ENCODE data around the gene ADAMTS13.
"Not testable (repeated sequence)": the region's sequence is repeated elsewhere in the genome, so short reads cannot be mapped to it uniquely, and the experiment has no call there.

The ADAMTS13 gene

DNA sequence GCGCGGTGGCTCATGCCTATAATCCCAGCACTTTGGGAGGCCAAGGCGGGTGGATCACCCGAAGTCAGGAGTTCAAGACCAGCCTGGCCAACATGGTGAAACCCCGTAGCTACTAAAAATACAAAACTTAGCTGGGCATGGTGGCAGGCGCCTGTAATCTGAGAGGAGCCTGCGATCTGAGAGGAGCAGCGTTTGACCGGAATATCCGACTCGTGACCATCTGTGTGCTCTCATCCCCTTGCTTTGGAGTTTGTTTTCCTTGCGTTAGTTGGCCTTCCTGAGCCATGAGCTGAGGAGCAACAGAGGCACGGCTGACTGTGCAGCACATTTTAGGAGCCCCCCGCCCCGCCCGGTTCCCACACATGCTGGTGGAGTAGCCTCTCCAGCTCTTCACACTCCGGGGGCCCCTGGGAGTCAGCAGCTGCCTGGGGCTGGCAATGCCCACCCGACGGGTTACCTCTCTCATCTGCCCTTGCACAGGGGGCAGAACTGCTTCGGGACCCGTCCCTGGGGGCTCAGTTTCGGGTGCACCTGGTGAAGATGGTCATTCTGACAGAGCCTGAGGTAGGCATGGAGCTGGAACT is 3.0 kb downstream of the ADAMTS13 start:
- DNase-seq (ENCODE audit: low read depth, low spot score), result no peak

- DNase-seq (ENCODE audit: low read depth, low spot score), result no peak
Observed at GRCh38 chr9:133426011-133426410, 3.8 kb downstream of the ADAMTS13 start.

- no peak for DNase-seq (ENCODE audit: low read depth, low spot score)
Observed at GRCh38 chr9:133427658-133428348, 5.6 kb downstream of the ADAMTS13 start.

GRCh38 chr9:133428617-133429101 is 6.5 kb downstream of the ADAMTS13 start:
- DNase-seq (ENCODE audit: low read depth, low spot score), result no peak

GRCh38 chr9:133429214-133429613 is 7.0 kb downstream of the ADAMTS13 start:
- DNase-seq (ENCODE audit: low read depth, low spot score), result no peak

DNA sequence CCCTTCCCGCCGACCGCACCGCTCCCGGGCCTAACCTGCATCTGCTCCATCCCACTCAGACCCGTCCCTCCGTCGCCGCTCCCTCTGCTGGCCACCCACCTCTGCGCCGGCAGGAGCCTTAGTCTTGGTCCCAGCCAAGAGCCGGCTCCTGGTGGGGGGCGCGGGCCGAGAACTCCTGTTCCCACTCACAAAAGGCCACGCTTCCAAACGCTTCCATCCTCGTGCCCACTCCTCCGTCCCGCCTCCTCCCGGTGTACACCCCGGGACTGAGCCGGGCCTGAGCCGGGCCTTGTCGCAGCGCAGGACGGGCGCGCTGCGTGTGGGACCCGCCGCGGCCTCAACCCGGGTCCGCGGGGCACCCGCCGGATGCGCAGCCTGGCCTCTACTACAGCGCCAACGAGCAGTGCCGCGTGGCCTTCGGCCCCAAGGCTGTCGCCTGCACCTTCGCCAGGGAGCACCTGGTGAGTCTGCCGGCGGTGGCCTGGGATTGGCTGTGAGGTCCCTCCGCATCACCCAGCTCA is 7.5 kb downstream of the ADAMTS13 start:
- no peak for DNase-seq (ENCODE audit: low read depth, low spot score)

DNA sequence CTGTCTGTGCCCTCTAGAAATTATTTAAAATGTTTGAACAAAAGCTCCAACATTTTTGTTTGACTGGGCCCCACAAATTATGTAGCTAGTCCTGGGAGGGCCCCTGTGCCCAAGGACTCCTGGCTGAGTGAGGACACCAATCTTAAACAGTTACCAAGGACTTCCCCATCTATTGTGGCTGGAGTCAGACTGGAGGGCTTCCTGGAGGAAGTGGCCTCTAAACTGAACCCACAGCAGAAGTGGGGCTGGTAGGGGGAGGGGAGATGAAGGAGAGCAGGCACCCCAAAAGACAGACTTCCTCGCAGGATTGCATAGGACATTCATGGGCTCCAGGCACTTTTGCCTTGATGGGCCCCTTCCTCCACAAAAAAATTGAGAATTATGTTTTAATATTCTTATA is 8.1 kb downstream of the ADAMTS13 start:
- DNase-seq (ENCODE audit: low read depth, low spot score), result no peak

- no peak for DNase-seq (ENCODE audit: low read depth, low spot score)
Observed at GRCh38 chr9:133433351-133433843, 11.2 kb downstream of the ADAMTS13 start.

- DNase-seq (ENCODE audit: low read depth, low spot score), result no peak
Observed at GRCh38 chr9:133436681-133437080, 14.5 kb downstream of the ADAMTS13 start.

DNA sequence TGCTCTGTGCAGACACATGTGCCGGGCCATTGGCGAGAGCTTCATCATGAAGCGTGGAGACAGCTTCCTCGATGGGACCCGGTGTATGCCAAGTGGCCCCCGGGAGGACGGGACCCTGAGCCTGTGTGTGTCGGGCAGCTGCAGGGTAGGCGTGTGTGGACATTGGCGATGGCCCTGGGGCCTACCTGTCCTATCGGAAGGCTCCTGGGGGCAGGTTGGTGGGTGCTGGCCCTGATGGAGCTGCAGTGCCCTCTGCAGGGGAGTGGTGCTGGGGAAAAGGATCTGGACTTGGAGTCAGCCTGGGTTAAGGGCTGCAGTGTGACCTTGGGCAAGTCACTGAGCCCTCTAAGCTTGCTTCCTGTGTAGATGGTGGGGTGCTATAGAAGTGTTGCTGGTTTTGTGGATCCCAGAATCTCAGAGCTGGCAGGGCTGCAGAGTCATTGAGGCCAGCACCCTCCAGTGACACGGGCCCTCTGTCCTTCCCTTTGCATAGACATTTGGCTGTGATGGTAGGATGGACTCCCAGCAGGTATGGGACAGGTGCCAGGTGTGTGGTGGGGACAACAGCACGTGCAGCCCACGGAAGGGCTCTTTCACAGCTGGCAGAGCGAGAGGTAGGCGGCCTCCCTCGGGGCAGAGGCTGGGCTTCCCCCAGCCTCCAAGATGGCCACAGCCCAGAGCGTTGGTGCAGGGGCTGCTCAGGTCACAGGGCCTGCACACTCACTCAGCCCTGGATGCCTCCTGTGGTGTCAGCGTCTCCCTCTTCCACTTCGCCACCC is 15.8 kb downstream of the ADAMTS13 start:
- no peak for DNase-seq (ENCODE audit: low read depth, low spot score)

DNA sequence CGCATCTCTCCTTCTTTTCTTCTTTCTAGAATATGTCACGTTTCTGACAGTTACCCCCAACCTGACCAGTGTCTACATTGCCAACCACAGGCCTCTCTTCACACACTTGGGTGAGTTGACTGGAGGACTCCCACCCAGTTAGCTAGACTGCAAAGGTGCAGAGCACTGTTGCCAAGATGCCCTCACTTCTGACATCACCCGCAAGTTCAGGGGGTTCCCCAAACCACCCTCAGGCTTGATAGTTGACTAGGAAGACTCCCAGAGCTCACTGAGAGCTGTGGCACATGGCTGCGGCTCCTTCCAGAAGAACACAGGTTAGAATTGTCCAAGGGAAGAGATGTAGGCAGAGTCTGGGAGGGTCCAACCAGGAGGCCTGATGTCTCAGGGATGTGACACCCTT is 17.2 kb downstream of the ADAMTS13 start:
- no peak for DNase-seq (ENCODE audit: low read depth, low spot score)

DNA sequence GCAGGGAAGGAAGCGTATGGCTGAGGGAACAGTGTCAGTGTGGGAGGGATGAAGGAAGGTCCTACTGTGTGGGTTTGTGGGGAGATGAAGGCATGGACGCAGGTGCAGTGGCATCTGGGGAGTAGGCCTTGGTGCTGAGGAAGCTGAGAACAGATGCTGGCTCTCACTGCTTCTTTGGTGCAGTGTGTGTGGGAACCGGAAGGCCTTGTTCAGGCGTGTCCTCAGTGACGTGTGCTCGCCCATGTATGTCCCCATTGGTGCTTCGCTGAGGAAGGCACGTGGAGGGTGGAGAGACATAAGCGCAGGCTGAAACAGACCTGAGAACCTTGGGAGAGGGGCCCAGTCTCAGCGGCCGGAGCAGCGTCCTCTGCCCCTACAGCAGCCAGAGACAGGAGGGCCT is 18.7 kb downstream of the ADAMTS13 start:
- DNase-seq (ENCODE audit: low read depth, low spot score), result no peak

DNA sequence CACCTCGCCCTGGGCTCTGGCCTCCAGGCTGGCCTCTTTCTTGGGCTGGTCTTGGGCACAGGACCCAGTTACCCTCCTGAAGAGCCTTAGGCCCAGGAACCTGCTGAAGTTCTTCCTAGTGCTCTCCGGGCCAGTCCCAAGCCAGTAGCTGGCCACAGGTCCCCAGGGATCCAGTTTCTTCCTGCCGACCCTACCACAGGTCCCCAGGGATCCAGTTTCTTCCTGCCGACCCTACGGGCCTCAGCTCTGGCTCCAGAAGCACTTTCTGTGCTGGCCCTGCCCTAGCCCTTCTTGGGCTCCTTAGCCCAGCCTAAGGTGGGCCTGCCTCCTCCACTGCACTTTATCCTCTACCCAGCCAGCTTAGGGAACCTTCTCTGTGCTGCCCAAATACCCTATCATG is 19.4 kb downstream of the ADAMTS13 start:
- DNase-seq (ENCODE audit: low read depth, low spot score), result no peak

GRCh38 chr9:133443248-133443647 is 21.1 kb downstream of the ADAMTS13 start:
- DNase-seq (ENCODE audit: low read depth, low spot score), result no peak

DNA sequence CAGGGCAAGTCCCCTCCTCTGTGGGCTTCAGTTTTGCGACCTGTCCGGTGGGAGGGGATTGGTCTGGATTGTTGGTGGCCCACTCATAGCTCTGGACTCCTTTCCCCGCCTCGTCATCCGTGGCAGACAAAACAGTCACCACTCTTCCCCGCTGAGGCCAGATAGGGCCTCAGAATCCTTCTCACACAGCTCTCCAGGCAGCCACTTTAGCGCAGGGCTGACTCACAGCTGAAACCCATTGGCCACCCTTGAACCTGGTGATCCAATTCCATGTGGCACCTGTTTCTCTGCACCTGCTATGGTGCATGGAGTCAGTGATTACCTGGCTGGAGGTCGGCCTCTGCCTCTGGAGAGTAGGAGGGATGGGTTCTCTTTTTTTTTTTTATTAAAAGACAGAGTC is 21.8 kb downstream of the ADAMTS13 start:
- no peak for DNase-seq (ENCODE audit: low read depth, low spot score)

DNA sequence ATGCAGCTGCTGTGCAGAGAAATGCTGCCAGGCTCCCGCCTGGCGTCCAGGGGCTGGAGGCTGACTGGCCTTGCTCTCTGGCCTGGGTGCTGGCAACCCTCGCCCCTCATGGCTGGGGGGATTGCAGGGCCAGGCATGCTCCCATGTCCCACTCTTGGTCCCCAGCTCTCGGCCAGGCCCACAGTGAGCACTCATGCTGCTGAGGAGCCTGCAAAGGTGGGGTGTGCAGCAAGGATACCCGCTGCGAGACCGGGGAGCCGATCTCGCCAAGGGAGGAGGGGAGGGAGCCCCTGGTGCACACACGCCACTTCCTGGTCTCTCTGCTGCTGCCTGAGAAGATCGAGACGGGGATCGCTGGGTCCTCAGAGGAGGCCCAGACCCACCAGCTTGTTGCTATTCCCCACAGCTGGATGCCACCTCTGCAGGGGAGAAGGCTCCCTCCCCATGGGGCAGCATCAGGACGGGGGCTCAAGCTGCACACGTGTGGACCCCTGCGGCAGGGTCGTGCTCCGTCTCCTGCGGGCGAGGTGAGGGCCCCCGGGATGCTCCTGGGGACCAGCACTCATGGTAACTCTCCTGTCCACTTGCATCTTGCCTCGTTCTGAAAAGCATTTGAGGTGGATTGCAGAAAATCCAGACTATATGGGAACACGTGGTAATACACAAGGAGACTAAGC is 23.3 kb downstream of the ADAMTS13 start:
- DNase-seq (ENCODE audit: low read depth, low spot score), result no peak

DNA sequence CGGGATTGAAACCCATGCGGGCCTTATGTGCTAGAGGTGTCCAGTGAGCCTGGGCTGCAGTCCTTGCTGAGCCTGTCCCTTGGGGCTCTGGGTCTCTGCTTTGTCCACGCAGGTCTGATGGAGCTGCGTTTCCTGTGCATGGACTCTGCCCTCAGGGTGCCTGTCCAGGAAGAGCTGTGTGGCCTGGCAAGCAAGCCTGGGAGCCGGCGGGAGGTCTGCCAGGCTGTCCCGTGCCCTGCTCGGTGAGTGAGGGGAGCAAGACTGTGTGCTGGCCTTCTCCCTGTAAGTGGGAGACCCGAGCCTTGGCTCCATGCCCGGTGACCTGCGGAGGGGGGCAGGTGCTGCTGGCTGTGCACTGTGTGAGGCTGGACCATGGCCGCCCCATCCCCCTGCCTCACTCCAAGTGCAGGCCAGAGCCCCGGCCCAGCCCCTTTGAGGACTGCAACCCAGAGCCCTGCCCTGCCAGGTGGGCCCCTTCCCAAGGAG is 26.4 kb downstream of the ADAMTS13 start:
- DNase-seq (ENCODE audit: low read depth, low spot score), result no peak

DNA sequence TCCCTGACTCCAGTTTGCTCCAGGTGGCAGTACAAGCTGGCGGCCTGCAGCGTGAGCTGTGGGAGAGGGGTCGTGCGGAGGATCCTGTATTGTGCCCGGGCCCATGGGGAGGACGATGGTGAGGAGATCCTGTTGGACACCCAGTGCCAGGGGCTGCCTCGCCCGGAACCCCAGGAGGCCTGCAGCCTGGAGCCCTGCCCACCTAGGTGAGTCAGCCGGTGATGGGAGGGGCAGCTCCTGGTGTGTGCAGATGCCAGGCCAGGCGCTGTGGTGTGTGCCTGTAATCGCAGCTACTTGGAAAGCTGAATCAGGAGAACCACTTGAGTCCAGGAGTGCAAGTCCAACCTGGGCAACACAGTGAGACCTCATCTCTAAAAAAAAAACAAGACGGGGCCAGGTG is 27.6 kb downstream of the ADAMTS13 start:
- no peak for DNase-seq (ENCODE audit: low read depth, low spot score)

GRCh38 chr9:133451865-133452264 is 29.7 kb downstream of the ADAMTS13 start:
- DNase-seq (ENCODE audit: low read depth, low spot score), result not testable (repeated sequence)

GRCh38 chr9:133452562-133452961 is 30.4 kb downstream of the ADAMTS13 start:
- no peak for DNase-seq (ENCODE audit: low read depth, low spot score)

- no peak for DNase-seq (ENCODE audit: low read depth, low spot score)
Observed at GRCh38 chr9:133453651-133454050, 31.5 kb downstream of the ADAMTS13 start.

DNA sequence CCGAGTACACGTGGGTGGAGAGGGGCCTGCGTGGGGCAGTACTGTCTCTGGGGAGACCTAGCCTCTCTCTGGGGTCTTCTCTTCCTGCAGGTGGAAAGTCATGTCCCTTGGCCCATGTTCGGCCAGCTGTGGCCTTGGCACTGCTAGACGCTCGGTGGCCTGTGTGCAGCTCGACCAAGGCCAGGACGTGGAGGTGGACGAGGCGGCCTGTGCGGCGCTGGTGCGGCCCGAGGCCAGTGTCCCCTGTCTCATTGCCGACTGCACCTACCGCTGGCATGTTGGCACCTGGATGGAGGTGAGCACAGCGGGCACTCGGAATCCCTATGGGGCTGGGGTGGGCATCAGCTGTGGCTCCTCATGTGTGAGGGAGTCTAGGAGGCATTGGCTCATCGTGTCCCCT is 32.2 kb downstream of the ADAMTS13 start:
- no peak for DNase-seq (ENCODE audit: low read depth, low spot score)
